ENCODE data around the gene C4orf36.
"Not testable (repeated sequence)": the region's sequence is repeated elsewhere in the genome, so short reads cannot be mapped to it uniquely, and the experiment has no call there.

The C4orf36 gene

GRCh38 chr4:86916392-86916791 lies 24.2 kb upstream of the C4orf36 start:
- no peak for DNase-seq

- DNase-seq, result no peak
Measured at GRCh38 chr4:86910820-86911684, 18.8 kb upstream of the C4orf36 start.

DNA sequence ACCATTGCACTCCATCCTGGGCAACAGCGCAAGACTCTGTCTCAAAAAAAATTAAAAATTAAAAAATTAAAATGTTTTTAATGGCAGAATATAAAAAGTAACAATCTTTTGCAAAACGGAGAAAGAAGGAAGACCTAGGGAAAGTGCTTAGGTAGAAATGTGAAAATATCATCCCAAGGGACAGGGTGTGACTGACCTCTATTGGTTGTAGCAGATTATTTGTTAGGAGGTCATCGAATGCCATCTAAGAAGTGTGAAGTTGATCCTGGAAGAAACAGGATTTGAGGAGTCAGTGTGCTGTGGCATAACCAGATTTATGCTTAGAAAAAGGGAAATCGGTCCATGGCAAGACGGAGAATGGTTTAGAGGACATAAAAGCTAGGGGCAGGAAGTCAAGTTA lies 18.1 kb upstream of the C4orf36 start:
- no peak for DNase-seq

GRCh38 chr4:86909546-86910295 lies 17.5 kb upstream of the C4orf36 start:
- no peak for DNase-seq

DNA sequence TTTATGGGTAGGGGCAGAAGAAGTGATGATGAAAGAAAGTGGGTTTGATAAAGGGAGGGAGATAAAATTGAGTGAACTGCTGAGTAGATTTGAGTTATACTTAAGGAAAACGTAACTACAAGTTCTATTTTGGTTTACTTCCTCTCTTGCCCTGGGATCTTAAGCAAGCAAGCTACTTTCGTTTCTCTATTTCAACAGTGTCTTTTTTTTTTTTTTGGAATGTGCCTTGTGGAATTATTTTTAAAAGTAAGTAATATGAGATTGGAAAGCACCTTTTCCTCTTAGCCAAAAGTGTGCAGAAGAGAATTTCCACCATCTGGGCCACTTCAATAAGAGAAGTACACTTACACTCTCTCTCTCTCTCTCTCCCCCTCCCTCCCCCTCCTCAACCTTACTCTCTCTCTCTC lies 16.0 kb upstream of the C4orf36 start:
- no peak for DNase-seq

- DNase-seq, result no peak
Measured at GRCh38 chr4:86901864-86902263, 9.6 kb upstream of the C4orf36 start.

GRCh38 chr4:86898562-86898961 lies 6.3 kb upstream of the C4orf36 start:
- no peak for DNase-seq

GRCh38 chr4:86896596-86896995 lies 4.4 kb upstream of the C4orf36 start:
- DNase-seq, result no peak

DNA sequence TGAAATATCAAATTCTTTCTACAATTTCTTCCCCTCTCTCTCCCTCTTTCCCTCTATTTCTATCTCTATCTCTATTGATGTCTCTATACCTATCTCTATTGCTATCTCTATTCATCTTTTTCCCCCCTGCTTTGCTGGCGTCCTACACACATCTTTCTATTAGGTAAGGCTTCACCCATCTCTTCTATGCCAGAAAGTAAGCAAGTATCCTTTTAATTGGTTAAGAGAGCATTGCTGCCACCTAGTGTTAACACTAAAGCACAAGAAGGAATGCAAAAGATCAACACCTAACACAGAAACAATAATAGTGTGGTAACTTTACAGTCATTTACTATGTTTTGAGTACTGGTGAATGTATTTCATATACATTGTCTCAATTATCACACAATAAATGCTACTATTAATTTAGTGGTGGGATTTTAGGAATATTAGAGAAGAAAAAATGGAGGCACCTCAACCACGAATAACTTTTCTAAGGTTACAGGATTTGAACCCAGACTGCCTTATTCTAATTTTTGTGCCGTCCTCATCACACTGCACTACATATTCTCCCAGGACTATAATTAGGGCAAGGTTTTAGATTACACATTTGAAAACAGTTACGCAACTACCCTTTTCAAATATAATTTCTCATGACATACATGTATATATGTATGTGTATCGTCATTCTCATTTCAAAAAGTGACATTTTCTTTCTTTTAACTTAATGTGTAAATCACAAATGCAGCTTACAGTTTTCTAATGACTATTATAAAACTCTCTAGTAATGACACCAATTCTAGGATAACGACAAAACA lies 3.7 kb upstream of the C4orf36 start:
- no peak for DNase-seq

- DNase-seq, result no peak
Measured at GRCh38 chr4:86894455-86894854, 2.2 kb upstream of the C4orf36 start.

DNA sequence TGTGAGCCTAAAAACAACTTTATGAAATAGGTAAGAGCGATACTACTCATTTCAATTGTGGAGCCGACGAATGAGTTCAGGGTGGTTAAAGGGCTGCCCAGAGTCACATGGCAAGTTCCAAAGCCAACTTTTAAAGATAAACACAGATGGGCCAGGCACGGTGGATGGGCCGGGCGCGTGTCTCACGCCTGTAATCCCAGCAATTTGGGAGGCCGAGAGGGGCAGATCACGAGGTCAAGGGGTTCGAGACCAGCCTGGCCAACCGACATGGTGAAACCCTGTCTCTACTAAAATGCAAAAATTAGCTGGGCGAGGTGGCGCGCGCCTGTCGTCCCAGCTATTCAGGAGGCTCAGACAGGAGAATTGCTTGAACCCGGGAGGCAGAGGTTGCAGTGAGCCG lies 914 bp upstream of the C4orf36 start:
- no peak for DNase-seq

GRCh38 chr4:86892636-86892960 lies 376 bp upstream of the C4orf36 start:
- DNase-seq, result no peak

DNA sequence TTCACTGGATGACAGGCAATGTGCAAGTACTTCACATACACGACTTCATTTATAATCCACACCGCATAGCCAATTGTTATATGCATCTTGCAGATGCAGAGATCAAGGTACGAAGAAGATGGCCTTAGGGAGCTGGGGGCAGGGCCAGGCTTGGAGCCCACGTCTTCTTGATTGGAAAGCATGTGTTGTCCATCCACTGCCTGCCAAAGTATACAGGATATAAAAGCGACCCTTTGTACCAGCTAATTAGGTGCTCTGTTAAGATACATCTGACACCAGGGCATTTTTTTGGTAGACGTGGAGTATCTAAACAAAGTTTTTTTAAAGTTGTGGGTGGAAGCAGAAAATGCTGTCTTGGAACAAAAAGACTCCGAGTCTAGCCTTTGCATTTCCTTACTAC lies 1.4 kb downstream of the C4orf36 start:
- DNase-seq, result no peak

- DNase-seq, result no peak
Measured at GRCh38 chr4:86879641-86880040, 12.6 kb downstream of the C4orf36 start.

DNA sequence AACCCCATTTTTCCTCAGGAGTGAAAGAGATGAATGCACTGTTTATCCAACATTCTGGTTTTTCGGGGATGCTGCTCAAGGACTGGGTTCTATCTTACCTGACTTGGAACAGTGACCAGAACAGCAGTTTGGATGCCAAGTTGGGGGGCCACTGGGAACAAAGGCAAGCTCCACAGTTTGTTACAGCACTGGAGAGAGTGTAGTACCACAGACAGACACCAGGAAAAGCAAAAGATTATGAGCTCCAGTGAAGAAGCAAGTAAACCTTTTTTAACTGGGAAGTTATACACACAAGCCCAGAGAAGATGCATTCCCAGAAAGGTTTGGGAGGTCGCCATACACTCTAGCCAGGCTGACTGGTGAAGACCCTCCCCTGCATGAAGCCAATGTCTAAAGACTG lies 13.6 kb downstream of the C4orf36 start:
- DNase-seq, result no peak

- no peak for DNase-seq
Measured at GRCh38 chr4:86876894-86877685, 15.1 kb downstream of the C4orf36 start.

- not testable (repeated sequence) for DNase-seq
Measured at GRCh38 chr4:86875436-86875835, 16.8 kb downstream of the C4orf36 start.

- DNase-seq, result no peak
Measured at GRCh38 chr4:86872135-86872534, 20.1 kb downstream of the C4orf36 start.

DNA sequence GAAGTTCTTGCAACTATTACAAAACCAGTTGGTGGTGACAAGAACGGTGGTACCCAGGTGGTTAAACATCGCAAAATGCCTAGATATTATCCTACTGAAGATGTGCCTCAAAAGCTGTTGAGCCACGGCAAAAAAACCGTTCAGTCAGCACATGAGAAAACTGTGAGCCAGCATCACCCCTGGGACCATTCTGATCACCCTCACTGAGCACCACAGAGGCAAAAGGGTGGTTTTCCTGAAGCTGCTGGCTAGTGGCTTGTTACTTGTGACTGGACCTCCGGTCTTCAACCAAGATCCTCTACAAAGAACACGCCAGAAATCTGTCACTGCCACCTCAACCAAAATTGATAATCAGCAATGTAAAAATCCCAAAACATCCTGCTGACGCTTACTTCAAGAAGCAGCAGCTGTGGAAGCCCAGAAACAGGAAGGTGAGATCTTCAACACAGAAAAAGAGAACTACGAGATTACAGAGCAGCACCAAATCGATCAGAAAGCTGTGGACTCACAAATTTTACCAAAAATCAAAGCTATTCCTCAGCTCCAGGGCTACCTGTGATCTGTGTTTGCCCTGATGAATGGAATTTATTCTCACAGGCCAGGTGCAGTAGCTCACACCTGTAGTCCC lies 21.7 kb downstream of the C4orf36 start:
- no peak for DNase-seq

DNA sequence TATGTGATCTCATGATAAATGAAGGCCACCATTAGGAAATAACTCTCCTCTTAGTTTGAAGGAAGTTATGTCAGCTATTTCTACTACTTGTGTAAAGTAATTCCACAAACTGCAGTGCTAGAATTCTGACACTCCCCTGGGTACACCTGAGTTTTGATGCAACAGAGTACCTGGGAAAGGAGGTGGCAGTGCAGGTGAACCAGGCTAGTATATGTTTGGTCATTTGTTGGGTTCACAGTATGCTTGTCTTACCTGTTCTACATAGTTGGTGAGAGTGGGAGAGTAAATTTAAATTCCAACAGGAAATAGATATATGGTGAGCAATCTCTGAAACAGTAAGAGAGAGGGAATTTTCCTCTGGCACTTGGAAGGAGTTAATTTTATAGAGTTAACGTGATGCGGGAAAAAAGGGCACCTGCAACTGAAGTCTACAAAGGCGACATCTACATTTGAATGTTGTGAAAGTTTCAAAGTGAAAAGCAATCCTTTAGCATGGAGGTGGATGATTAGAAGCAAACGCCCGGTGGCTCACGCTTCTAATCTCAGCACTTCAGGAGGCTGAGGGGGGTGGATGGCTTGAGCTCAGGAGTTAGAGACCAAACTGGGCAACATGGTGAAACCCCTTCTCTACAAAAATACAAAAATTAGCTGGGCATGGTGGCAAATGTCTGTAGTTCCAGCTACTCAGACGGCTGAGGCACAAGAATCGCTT lies 34.7 kb downstream of the C4orf36 start:
- no peak for DNase-seq

DNA sequence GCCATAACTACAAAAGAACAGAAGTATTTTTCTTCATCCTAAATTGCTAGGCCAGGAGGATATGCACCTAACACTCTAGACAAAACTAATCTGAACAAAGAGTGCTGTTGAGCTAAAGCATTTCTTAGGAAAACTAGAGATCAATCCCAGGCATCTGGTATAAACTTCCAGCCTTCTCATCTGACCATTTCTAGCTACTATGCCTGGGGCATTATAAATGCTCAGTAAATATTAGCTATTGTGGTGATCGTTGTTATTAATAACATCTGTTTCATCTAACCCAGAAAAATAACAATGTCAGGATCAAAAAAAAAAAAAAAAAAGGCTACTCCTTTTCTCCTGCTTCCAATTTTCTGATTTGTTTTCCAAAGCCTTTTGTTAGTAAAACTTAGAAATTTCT lies 35.3 kb downstream of the C4orf36 start:
- no peak for DNase-seq

DNA sequence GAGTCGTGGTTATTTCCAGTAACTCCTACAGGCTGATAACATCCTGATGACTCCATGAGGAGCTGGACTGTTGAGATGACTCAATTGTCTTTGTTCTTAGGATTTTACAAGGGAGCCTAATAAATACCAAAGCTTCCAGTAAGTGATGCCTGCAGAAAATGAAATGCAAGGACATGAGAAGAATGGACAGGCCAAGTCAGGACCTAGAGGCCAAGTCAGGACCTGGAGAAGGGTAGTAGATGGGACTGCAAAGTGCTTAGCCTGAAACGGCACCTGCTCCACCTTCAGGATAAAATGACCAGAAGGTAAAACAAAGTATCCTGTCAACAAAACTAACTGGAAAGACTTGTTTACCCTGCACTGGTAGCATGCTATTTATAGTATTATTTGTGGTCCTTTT lies 36.6 kb downstream of the C4orf36 start:
- no peak for DNase-seq

All from activated T-cell treated with anti-CD3 and anti-CD28 coated beads for 4 hours (primary cell).